Rectal smooth muscle tissue (tissue), 1 donor: ENCODE data around the gene AFF1.

ENCODE experiments used
- H3K27ac ChIP-seq: one replicate; pipeline ENCODE4 v1.7.0; 2013; ENCODE audit warnings: low read depth, low read length, inconsistent platforms
- H3K27me3 ChIP-seq: one replicate; pipeline ENCODE4 v1.7.0; 2013; ENCODE audit warnings: low read length; ENCODE audit not compliant: control insufficient read depth, insufficient read depth
- H3K36me3 ChIP-seq: one replicate; pipeline ENCODE4 v1.7.0; 2013; ENCODE audit warnings: low read length; ENCODE audit not compliant: control insufficient read depth, insufficient read depth
- H3K4me1 ChIP-seq: one replicate; pipeline ENCODE4 v1.7.0; 2013; ENCODE audit warnings: low read length; ENCODE audit not compliant: control insufficient read depth, insufficient read depth
- H3K4me3 ChIP-seq: one replicate; pipeline ENCODE4 v1.7.0; 2013; ENCODE audit warnings: low read length
- H3K9ac ChIP-seq: one replicate; pipeline ENCODE4 v1.7.0; 2013; ENCODE audit warnings: low read length

The AFF1 gene

GRCh38 chr4:87147116-87147515 lies 212.3 kb downstream of the AFF1 start:
- H3K4me3 ChIP-seq = no peak overlapping the region
- no peak overlapping the region for H3K27ac ChIP-seq
- no peaks in the 10 kb centered on the region for H3K27me3 ChIP-seq
- H3K9ac ChIP-seq = no peak overlapping the region
- peaks cover 3% of the 10 kb centered on the region for H3K36me3 ChIP-seq
- peaks cover 15% of the 10 kb centered on the region for H3K4me1 ChIP-seq

DNA sequence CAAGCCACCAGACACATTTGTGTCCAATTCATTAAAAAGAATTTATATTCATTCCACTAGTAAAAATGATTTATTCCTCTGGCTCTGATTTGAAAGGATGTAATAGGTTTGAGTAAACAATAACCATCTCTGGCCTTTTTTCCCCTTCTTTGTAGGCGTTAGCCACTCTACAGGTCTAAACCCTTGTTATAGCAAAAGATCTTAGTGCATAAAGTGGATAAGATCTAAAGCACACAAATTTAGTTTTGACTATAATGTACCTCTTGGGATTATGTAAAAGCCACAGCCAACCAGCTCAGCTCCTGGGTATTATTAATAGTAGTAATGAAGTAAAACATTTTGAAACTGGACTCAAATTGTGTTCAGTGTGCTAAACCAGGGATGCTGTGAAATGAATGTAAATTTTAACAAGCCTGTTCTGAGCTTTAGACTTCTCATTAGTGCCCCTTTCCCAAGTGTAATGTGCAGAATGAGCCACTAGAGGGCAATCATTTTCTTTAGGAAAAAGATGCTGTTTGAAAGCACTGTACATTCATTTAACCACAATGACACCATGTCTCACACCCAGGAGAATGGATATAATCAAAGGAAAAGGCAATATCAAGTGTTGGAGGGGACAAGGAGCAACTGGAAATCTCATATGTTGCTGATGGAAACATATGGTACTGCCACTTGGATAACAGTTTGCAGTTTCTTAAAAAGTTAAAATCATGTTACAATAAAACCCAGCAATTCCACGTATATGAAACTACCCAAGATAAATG lies 215.9 kb downstream of the AFF1 start:
- peaks cover 19% of the 10 kb centered on the region for H3K4me1 ChIP-seq

GRCh38 chr4:87151730-87152129 lies 216.9 kb downstream of the AFF1 start:
- Histone ChIP-seq H3K36me3 (no peaks in the 10 kb centered on the region), H3K27ac (peak overlapping the region; percentile 48), H3K4me1 (peaks cover 19% of the 10 kb centered on the region), H3K27me3 (no peaks in the 10 kb centered on the region), H3K9ac (no peak overlapping the region), H3K4me3 (no peak overlapping the region)

More for the DNA sequence above, 215.9 kb downstream of the AFF1 start:
- Histone ChIP-seq H3K27ac (peak overlapping the region; percentile 48), H3K36me3 (no peaks in the 10 kb centered on the region), H3K9ac (no peak overlapping the region), H3K27me3 (no peaks in the 10 kb centered on the region), H3K4me3 (no peak overlapping the region)

GRCh38 chr4:87152310-87153041 lies 217.7 kb downstream of the AFF1 start:
- no peaks in the 10 kb centered on the region for H3K27me3 ChIP-seq
- H3K9ac ChIP-seq = no peak overlapping the region
- H3K4me1 ChIP-seq = peaks cover 19% of the 10 kb centered on the region
- peak overlapping the region; percentile 24 for H3K27ac ChIP-seq
- no peak overlapping the region for H3K4me3 ChIP-seq
- no peaks in the 10 kb centered on the region for H3K36me3 ChIP-seq

DNA sequence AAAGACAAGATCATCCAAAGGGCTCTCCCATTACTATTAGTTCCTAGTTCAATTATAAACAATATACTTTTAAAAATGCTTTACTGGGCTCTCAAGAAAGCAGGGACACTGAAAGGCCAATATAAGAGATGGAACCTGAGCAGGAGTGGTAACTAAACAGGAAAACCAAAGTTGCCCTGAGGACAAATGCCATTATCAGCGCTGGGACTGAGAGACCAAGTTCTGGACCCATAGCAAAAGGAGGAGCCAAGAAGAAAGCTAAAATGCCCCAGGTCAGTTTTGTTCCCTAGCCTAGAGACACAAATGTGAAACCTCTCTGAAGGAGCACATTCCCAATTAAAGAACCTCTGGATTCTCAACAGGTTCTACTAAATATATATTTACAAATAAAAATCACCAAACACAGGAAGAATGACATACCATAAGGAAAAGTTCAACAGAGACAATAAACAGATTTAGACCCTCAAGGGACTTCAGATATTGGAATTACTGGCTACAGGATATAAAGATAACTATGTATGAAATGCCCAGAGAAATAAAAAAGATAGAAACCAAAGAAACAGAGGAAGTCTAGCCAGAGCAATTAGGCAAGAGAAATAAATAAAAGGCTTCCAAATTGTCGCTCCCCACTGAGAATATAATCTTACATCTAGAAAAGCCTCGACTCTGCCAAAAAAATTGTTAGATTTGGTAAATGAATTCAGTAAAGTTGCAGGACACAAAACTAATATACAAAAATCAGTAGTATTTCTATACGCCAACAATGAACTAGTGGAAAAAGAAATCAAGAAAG lies 218.5 kb downstream of the AFF1 start:
- Histone ChIP-seq H3K4me1 (peaks cover 19% of the 10 kb centered on the region), H3K27ac (no peak overlapping the region), H3K9ac (no peak overlapping the region), H3K27me3 (no peaks in the 10 kb centered on the region), H3K4me3 (no peak overlapping the region), H3K36me3 (no peaks in the 10 kb centered on the region)

DNA sequence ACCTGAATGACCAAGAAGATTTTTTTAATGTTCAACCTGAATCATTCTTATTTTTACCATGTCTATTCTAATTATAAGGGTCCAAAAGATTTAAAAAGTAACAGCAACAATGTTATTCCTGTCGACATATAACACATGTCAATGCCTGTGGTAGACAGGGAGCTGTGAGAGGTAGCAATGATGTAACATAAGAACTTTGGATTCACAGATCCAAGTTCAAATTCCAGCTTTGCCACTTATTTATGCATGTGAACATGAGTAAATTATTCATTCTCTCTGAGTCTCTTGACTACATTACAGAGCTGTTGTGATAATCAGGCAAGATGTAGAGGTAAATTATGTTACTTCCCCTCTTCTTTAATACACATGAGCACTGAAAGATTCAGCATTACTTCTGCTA lies 231.1 kb downstream of the AFF1 start:
- H3K27me3 ChIP-seq = no peaks in the 10 kb centered on the region
- peaks cover 3% of the 10 kb centered on the region for H3K36me3 ChIP-seq
- H3K27ac ChIP-seq = no peak overlapping the region
- H3K4me1 ChIP-seq = no peaks in the 10 kb centered on the region
- no peak overlapping the region for H3K9ac ChIP-seq
- H3K4me3 ChIP-seq = no peak overlapping the region

GRCh38 chr4:87166296-87166854 lies 231.6 kb downstream of the AFF1 start:
- H3K36me3 ChIP-seq = peaks cover 3% of the 10 kb centered on the region
- H3K4me1 ChIP-seq = no peaks in the 10 kb centered on the region
- H3K4me3 ChIP-seq = no peak overlapping the region
- no peak overlapping the region for H3K27ac ChIP-seq
- no peaks in the 10 kb centered on the region for H3K27me3 ChIP-seq
- H3K9ac ChIP-seq = no peak overlapping the region

DNA sequence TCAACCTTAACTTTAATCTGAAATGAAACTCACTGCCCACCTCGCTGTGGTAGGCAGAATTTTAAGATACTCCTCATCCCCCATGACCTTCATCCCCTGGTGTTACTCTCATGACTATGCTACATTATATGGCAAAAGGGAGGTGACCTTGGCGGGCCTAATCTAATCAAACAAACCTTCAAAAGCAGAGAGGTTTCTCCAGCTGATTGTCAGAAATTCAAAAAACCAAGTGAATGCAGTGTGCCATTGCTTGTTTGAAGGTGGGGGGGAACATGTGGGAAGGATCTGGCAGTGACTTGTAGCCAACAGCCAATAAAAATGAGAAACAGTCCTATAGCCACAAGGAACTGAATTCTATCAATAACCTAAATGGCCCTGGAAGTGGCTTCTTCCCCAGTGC lies 237.1 kb downstream of the AFF1 start:
- no peak overlapping the region for H3K27ac ChIP-seq
- no peaks in the 10 kb centered on the region for H3K4me1 ChIP-seq
- no peaks in the 10 kb centered on the region for H3K27me3 ChIP-seq
- H3K36me3 ChIP-seq = no peaks in the 10 kb centered on the region
- no peak overlapping the region for H3K9ac ChIP-seq
- no peak overlapping the region for H3K4me3 ChIP-seq

DNA sequence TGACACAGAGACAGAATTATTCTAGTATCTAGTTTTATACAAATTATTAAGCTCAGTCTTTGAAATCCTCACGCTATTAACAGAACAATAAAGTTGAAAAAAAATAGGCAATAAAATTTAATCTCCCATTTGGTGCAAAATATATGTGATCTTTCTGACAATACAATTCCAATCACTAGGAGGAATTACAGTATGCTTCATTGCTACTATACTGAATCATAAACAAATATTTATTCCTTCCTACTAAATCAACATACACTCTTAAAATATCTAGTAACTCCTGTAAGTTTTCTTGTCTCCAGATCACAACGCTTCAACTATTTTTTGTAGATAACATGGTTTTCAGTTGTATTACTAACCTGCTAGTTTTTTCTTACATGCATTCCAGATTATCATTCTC lies 239.9 kb downstream of the AFF1 start:
- no peak overlapping the region for H3K27ac ChIP-seq
- H3K27me3 ChIP-seq = no peaks in the 10 kb centered on the region
- no peaks in the 10 kb centered on the region for H3K4me1 ChIP-seq
- no peak overlapping the region for H3K9ac ChIP-seq
- no peaks in the 10 kb centered on the region for H3K36me3 ChIP-seq
- H3K4me3 ChIP-seq = no peak overlapping the region

- Histone ChIP-seq H3K9ac (no peak overlapping the region), H3K4me1 (no peaks in the 10 kb centered on the region), H3K27ac (no peak overlapping the region), H3K27me3 (no peaks in the 10 kb centered on the region), H3K4me3 (no peak overlapping the region), H3K36me3 (no peaks in the 10 kb centered on the region)
These were observed 244.9 kb downstream of the AFF1 start for GRCh38 chr4:87179751-87180150.

DNA sequence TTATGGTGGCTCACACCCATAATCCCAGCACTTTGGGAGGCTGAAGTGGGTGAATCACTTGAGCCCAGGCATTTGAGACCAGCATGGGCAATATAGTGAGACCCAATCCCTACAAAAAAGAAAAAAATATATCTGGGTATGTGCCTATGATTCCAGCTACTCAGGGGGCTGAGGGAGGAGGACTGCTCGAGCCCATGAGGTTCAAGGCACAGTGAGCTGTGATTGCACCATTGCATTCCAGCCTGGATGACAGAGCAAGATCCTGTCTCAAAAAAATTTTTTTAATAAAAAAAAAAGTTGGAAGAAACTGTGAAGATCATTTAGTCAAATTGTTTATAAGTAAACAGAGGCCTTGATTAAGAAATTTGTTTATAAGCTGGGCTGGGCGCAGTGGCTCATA lies 246.0 kb downstream of the AFF1 start:
- H3K9ac ChIP-seq = no peak overlapping the region
- no peaks in the 10 kb centered on the region for H3K4me1 ChIP-seq
- no peak overlapping the region for H3K27ac ChIP-seq
- H3K27me3 ChIP-seq = no peaks in the 10 kb centered on the region
- no peak overlapping the region for H3K4me3 ChIP-seq
- no peaks in the 10 kb centered on the region for H3K36me3 ChIP-seq

DNA sequence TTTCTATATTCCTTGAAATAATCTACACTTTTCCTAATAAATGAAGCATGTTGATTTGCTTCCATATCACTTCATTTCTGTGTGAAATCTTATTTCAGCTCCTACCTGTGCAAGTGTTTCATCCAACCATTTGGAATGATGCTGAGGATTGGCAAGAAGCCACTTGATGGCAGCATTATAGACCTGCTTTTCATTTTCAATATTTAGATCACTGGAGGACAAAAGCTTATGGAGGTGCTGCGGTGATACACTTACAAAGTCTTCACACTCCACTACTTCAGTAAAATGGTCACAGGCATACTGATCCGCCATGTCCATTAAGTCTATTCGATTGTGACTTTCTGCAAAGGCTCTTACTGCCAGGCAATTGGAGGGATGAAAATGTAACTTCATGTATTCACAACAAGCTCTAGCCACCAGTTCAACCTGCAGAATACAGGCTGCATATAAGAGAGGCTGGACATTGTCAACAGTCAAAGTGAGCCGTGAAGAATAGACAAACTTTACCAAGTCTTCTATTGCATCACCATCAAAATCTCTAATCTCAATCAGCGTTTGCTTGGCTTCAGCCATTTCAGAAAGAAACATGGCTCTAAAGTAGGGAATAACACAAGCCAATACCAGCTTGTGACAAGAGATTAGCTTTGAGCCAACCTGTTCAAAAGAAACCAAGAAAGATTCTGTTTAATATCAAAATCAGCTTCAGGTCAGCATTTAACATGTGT lies 250.5 kb downstream of the AFF1 start:
- H3K4me1 ChIP-seq = no peaks in the 10 kb centered on the region
- H3K27me3 ChIP-seq = no peaks in the 10 kb centered on the region
- no peak overlapping the region for H3K27ac ChIP-seq
- H3K4me3 ChIP-seq = no peak overlapping the region
- no peak overlapping the region for H3K9ac ChIP-seq
- H3K36me3 ChIP-seq = no peaks in the 10 kb centered on the region
